ENCODE data around the gene TRIOBP. TPM values are rescaled to one million over a fixed set of nuclear protein-coding genes. Genes with fewer than 3 reads are reported as not detected.

Gene TRIOBP
- total and polyA plus RNA-seq, 2 of the 13 experiments (the other 11 are each of a cell fraction or from before 2014, with no cell fraction given) = 6.1 to 15.4 TPM

GRCh38 chr22:37804881-37805809 is 108.3 kb downstream of the TRIOBP start (continued):
- TF ChIP-seq ZNF772 (CRISPR knock-in tag; IDR thresholded peaks at IDR 0.05) = 0 out of 2 replicates have a peak, but pooled peaks have one; percentile 37
- no peak for TF ChIP-seq ZNF512 (CRISPR knock-in tag; IDR thresholded peaks at IDR 0.05)
- TF ChIP-seq E2F5 (CRISPR knock-in tag; conservative IDR thresholded peaks at IDR 0.05) = no peak; the same call in 1 of the 2 replicates
- TF ChIP-seq ZNF850 (CRISPR knock-in tag; conservative IDR thresholded peaks at IDR 0.05) = 0 out of 2 replicates have a peak, but pooled peaks have one; percentile 67
- TF ChIP-seq PLRG1 (conservative IDR thresholded peaks at IDR 0.05) = no peak
- peak; percentile 79 for TF ChIP-seq THAP11 (CRISPR knock-in tag; IDR thresholded peaks at IDR 0.05)
- no peak; the same call in 1 of the 2 replicates for TF ChIP-seq ZNF766 (CRISPR knock-in tag; IDR thresholded peaks at IDR 0.05; ENCODE audit: borderline replicate concordance)
- no peak; the same call in 1 of the 2 replicates for TF ChIP-seq NFE2L1 (CRISPR knock-in tag; IDR thresholded peaks at IDR 0.05; ENCODE audit: borderline replicate concordance)
- no peak for TF ChIP-seq PREB (CRISPR knock-in tag; IDR thresholded peaks at IDR 0.05)
- no peak for TF ChIP-seq BCLAF1 (IDR thresholded peaks at IDR 0.05)
- TF ChIP-seq MXD1 (CRISPR knock-in tag; IDR thresholded peaks at IDR 0.05) = peak; percentile 71; the same call in 1 of the 2 replicates
- no peak for TF ChIP-seq RFXANK (CRISPR knock-in tag; IDR thresholded peaks at IDR 0.05)
- peak; percentile 20; the same call in 1 of the 2 replicates for TF ChIP-seq KDM4B (CRISPR knock-in tag; IDR thresholded peaks at IDR 0.05)
- no peak for TF ChIP-seq RNF219 (CRISPR knock-in tag; IDR thresholded peaks at IDR 0.05)
- no peak for TF ChIP-seq THYN1 (CRISPR knock-in tag; IDR thresholded peaks at IDR 0.05; ENCODE audit: borderline replicate concordance, low read depth)
- TF ChIP-seq MZF1 (CRISPR knock-in tag; IDR thresholded peaks at IDR 0.05; ENCODE audit: borderline replicate concordance) = no peak
